NCI-H146 treated with DMSO at 0.1 percent for 48 hours (cell line): ENCODE results near the gene DDX50.
"Not testable (repeated sequence)": the region's sequence is repeated elsewhere in the genome, so short reads cannot be mapped to it uniquely, and the experiment has no call there.

Experiments used
- DNase-seq: peaks from one replicate; lab custom pipeline; 2025; ENCODE audit not compliant: unreplicated experiment; lab: John Stamatoyannopoulos, UW

Gene DDX50

GRCh38 chr10:68901105-68901927 lies at the start of gene DDX50:
TSS of gene DDX50 (plus strand) at chr10:68901315. CDS start at chr10:68901385, 70 bp downstream.
- peak; percentile 98 for DNase-seq

- DNase-seq: no peak
Observed at GRCh38 chr10:68856352-68856751, 44.8 kb upstream of the DDX50 start.

GRCh38 chr10:68857005-68857404 lies 44.1 kb upstream of the DDX50 start:
- no peak for DNase-seq

GRCh38 chr10:68861253-68861652 lies 39.9 kb upstream of the DDX50 start:
- no peak for DNase-seq

GRCh38 chr10:68864611-68865010 lies 36.5 kb upstream of the DDX50 start:
- DNase-seq: no peak

- DNase-seq: not testable (repeated sequence)
Observed at GRCh38 chr10:68868173-68868572, 32.9 kb upstream of the DDX50 start.

GRCh38 chr10:68869623-68870022 lies 31.5 kb upstream of the DDX50 start:
- DNase-seq: no peak

GRCh38 chr10:68870061-68870460 lies 31.1 kb upstream of the DDX50 start:
- no peak for DNase-seq

GRCh38 chr10:68870545-68871104 lies 30.5 kb upstream of the DDX50 start:
- DNase-seq: no peak

GRCh38 chr10:68871105-68871711 lies 29.9 kb upstream of the DDX50 start:
- DNase-seq: peak; percentile 50

GRCh38 chr10:68871731-68872342 lies 29.3 kb upstream of the DDX50 start:
- peak; percentile 90 for DNase-seq

- no peak for DNase-seq
Observed at GRCh38 chr10:68876246-68877138, 24.6 kb upstream of the DDX50 start.

GRCh38 chr10:68877482-68878110 lies 23.5 kb upstream of the DDX50 start:
- DNase-seq: no peak

- DNase-seq: no peak
Observed at GRCh38 chr10:68878496-68878895, 22.6 kb upstream of the DDX50 start.

- DNase-seq: no peak
Observed at GRCh38 chr10:68879628-68880027, 21.5 kb upstream of the DDX50 start.

GRCh38 chr10:68880181-68880580 lies 20.9 kb upstream of the DDX50 start:
- DNase-seq: no peak

GRCh38 chr10:68895041-68895440 lies 6.1 kb upstream of the DDX50 start:
- no peak for DNase-seq

GRCh38 chr10:68897336-68897741 lies 3.8 kb upstream of the DDX50 start:
- peak; percentile 58 for DNase-seq

GRCh38 chr10:68899186-68899745 lies 1.8 kb upstream of the DDX50 start:
- no peak for DNase-seq
